D721Med (cell line): Measurements from ENCODE around the gene RASAL2.
A peak's percentile ranks its signal among the peaks of the same experiment; 100 is the strongest.
"Not testable (repeated sequence)": the region's sequence is repeated elsewhere in the genome, so short reads cannot be mapped to it uniquely, and the experiment has no call there.

Source experiments
- DNase-seq: peaks from one replicate; pipeline ENCODE4 v3.0.0; 2011; ENCODE audit warnings: low spot score; ENCODE audit not compliant: insufficient read length
- FAIRE-seq: peaks from 2 replicates; lab custom pipeline; 2011; peaks lifted over from hg19 to GRCh38; lab: Jason Lieb, UNC
- TF ChIP-seq, protein P1 (sequence below): IDR thresholded peaks from 2 replicates; pipeline ENCODE4 v1.5.1; 2012; ENCODE audit warnings: mild to moderate bottlenecking, control low read depth; ENCODE audit not compliant: insufficient read depth; ENCODE audit errors: missing control alignments

The RASAL2 gene

DNA sequence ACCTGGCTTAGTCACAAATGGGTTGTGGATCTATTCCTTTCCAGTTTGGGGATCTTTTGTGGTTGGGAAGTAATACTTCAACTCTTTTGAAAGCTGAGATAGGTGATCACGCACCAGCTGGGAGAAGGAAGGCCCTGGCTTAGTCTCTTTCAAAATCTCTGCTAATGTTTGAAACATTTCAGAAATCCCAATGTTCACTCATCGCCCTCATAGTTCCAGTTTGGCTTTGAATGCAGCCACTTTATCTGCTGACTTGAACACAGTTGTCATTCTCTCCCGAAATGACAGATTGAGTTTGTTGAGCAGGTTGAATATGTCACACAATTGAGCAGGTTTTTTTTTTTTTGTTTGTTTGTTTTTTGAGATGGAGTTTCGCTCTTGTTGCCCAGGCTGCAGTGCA is 24.6 kb downstream of the RASAL2 start:
- no peak for FAIRE-seq
- DNase-seq: no peak
- TF ChIP-seq, protein P1, sequence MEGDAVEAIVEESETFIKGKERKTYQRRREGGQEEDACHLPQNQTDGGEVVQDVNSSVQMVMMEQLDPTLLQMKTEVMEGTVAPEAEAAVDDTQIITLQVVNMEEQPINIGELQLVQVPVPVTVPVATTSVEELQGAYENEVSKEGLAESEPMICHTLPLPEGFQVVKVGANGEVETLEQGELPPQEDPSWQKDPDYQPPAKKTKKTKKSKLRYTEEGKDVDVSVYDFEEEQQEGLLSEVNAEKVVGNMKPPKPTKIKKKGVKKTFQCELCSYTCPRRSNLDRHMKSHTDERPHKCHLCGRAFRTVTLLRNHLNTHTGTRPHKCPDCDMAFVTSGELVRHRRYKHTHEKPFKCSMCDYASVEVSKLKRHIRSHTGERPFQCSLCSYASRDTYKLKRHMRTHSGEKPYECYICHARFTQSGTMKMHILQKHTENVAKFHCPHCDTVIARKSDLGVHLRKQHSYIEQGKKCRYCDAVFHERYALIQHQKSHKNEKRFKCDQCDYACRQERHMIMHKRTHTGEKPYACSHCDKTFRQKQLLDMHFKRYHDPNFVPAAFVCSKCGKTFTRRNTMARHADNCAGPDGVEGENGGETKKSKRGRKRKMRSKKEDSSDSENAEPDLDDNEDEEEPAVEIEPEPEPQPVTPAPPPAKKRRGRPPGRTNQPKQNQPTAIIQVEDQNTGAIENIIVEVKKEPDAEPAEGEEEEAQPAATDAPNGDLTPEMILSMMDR: no peak

DNA sequence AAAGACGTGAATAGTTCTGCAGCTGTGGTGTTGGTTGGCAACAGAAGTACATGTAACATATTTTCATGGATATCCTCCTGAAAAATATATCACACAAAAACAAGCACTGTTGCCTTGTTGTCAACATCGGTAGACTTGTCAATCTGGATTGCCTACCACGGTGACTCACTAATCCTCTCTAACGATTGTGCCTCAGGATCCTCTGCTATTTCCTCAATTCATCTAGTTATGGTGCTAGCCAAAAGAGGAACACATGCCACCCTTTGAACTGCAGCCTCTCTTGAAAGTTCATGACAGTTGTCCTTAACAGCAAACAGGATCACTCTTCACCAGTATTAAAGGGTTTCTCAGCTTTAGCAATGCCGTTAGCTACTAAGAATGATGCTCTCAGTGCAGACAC is 25.7 kb downstream of the RASAL2 start:
- FAIRE-seq (peak; percentile 67), DNase-seq (no peak)
- TF ChIP-seq, protein P1: no peak

DNA sequence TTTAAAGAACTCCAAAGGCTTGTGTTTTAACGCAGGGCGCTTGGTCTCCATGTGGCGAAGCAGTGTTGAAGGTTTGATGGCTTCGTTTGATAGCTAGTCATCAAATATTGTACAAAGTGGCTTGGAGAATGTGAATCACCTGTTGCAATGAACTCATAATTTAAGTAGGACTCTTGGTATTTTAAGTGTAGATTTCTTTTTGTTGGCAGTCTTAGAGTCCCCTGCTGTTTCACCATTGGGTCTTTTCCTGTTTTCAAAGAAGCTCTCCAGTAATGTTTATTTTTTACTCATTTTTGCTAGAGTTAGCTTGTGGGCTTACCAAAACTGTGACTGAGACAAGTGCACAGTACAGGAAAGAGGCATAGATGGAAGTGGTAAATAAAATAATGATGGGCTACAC is 26.2 kb downstream of the RASAL2 start:
- DNase-seq: no peak
- TF ChIP-seq, protein P1: no peak
- peak; percentile 29 for FAIRE-seq

DNA sequence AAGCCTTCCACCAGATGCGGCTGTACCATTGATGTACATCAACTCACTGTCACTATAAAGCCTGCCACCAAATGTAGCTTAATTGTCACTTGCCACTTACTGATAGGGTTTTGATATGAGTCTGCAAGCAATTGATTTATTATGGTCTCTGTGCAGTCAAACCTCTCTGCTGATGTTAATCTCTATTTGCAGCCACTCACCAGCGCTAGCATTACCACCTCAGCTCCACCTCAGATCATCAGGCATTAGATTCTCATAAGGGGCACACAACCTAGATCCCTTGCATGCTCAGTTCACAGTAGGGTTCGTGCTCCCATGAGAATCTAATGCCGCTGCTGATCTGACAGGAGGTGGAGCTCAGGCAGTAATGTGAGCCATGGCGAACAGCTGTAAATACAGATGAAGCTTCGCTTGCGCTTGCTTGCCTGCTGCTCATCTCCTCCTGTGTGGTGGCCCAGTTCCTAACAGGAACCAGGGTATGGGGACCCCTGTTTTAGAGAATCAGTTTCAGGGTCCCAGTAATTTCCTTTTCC is 26.7 kb downstream of the RASAL2 start:
- FAIRE-seq: not testable (repeated sequence)

DNA sequence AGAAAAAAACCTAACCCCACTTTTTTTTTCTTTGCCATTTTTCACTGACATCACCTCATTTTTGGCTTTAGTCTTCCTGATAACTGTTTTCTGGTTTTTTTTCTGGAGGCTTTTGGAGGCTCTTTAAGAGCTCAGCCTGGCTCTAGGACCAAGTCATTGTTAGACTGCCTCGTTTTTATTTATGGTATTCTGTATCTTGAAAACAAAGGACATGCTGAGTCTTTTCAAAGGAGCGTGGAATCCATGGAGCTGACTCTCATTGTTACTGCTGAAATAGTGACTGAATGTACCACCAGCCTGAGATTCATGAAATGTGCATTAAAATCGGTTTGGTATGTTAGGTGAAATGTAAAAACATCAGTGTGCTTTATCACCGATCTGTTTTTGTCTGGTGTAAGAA is 28.0 kb downstream of the RASAL2 start:
- TF ChIP-seq, protein P1: no peak
- FAIRE-seq: peak; percentile 35
- no peak for DNase-seq

More for the DNA sequence above, 26.7 kb downstream of the RASAL2 start:
- DNase-seq: not testable (repeated sequence)

DNA sequence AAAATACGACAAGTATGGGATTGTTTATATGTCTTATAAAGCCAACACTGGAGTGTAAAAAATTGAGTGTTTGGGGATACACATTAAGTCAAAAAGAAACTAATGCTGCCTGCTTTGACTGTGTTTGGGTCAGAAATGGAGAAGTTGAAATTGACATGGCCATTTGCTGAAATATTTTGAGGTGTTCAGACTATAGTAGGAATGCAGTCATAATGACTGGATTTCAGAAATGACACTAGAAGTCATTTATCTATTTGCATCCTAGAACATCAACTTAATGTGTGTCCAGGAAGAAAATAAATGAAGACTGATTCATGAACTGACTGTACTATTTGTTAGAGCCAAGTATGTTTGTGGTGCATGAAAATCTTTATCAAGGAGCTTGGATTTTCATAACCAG is 28.4 kb downstream of the RASAL2 start:
- peak; percentile 38 for FAIRE-seq
- DNase-seq: no peak
- TF ChIP-seq, protein P1: no peak

DNA sequence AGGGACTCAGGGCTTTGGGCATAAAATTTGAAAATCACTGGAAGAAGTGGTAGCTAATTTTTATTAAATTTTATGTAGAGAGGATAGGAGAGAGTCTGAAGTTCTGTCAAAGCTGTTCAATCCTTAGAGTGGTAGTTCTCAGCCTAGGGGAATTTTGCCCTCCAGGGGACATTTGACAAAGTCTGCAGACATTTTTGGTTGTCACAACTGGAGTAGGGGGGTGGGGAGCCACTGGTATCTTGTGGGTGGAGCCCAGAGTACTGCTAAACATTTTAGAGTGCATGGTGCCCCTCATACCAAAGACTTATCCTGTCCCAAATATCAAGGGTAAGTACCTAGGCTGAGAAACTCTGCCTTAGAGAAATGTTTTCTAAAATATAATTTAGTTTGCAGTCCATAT is 30.2 kb downstream of the RASAL2 start:
- DNase-seq (no peak), FAIRE-seq (no peak)
- TF ChIP-seq, protein P1: no peak

DNA sequence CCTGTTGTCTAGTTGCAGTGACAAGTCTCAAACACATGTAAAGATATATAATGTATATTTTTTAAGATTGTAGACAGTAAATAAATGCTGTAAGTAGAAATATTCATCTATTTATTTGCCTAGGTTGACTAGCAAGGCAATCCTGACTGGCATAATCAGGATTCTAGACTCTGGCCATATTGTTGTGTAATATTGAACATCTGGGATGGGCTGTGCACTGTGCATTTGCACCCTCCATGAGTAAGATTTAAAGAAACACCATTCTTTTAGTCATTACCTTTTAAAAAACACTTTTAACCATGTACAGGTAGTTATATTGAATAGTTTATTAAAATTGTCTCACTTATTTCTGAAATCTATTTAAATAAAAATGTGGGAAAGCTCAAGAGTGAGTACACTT is 32.4 kb downstream of the RASAL2 start:
- FAIRE-seq (no peak), DNase-seq (no peak)
- TF ChIP-seq, protein P1: no peak
